Measurements from ENCODE around the gene HIVEP3.

HIVEP3 gene

DNA sequence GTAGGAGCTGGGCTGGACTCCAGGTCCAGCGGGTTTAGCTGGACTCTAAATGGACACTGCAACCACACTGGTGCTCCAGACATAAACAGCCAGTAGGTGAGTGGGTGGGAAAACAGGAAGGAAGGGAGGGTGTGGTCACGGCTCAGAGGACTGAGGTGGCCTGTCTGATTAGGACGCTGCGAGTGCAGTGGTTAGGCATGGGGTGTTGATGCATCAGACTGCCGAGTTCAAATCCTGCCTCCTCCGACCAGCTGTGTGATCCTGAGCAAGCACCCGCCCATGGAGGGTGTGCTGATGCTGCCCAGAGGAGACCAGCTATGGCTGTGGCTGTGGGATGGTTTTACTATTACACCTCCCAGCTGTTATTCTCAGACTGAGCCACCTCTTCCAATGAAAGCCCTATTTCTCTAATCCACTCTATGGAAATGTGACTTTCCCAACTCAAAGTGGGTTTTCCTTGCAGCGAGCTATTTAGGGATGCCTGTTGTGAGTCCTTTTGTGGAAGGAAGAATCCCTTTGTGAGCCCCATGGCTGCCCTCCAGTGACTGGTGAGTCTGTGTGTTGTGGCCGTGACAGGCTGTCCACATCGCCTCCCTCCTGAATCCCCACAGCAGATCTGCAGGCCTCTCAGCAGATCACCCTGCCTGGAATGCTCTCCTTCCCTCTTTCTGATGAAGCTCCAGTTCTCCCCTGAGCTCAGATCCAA lies 377.7 kb downstream of the HIVEP3 start:
- DNase-seq = no peak

- no peak for DNase-seq
Observed at GRCh38 chr1:41539999-41540398, 378.7 kb downstream of the HIVEP3 start.

GRCh38 chr1:41539418-41539805 lies 379.3 kb downstream of the HIVEP3 start:
- DNase-seq = no peak

- no peak for DNase-seq
Observed at GRCh38 chr1:41538741-41539417, 379.8 kb downstream of the HIVEP3 start.

DNA sequence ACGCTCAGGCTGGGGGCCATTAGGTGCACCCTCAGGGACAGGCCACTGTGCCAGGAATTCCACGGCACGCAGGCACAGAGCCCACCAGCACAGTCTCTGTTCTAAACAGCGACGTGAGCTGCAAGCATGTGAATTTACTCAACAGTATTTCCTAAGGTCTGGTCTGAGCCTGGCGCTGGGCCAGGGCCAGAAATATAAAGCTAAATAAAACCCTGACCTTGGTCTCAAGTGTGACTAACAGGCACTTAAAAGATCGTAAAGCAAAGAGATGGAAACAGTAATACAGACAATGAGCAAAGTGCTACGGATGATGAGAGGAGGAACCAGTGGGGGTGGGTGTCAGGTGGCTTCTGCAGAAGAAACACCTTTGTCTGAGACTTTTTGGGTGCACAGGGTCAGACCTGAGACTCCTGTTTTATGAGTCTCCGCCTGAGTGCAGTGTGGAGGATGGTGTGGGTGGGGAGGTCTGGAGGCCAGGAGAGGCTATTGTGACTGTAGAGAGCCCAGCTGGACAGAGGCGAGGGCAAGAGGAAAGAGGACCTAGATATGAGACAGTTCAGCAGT lies 380.9 kb downstream of the HIVEP3 start:
- DNase-seq = no peak

GRCh38 chr1:41537251-41537650 lies 381.5 kb downstream of the HIVEP3 start:
- DNase-seq = no peak

DNA sequence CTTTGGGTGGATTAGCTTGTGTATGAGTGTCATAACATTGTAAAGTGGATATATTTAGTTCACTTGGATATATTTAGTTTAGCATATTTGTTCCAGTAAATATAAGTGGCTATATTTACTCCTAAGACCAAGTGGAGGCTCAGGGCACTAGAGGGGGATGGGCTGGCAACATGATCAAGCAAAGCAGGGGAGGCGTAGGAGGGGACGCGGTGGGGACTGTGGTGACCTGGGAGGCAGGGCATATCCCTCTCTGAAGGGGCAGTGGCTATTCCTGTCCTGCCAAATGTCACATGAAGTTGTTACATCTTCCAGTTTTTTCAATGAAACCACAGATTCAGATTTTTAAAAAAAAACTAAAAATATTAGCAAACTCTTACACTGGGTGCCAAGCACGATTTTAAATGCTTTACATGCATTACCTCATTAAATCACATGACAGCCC lies 382.3 kb downstream of the HIVEP3 start:
- DNase-seq = no peak

- DNase-seq = no peak
Observed at GRCh38 chr1:41535716-41536115, 383.0 kb downstream of the HIVEP3 start.

DNA sequence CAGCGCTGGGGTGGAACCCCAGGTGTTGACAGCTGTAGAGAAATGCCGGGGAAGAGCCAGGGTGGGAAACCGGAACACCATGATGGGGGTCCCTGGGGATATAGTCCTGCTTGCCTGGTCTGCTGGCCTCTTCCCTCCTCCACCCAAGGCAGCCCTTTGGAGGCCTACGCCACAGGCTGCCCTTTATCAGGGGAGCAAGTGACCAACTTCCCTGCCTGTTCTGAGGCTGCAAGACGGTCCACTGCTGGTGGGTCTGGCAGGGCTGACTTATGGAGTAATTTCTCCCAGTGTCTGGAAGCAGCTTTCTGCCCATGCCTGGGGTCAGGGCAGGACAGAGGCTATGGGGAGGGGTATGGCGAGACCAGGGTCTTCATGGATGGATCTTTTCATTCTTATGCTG lies 383.4 kb downstream of the HIVEP3 start:
- no peak for DNase-seq

DNA sequence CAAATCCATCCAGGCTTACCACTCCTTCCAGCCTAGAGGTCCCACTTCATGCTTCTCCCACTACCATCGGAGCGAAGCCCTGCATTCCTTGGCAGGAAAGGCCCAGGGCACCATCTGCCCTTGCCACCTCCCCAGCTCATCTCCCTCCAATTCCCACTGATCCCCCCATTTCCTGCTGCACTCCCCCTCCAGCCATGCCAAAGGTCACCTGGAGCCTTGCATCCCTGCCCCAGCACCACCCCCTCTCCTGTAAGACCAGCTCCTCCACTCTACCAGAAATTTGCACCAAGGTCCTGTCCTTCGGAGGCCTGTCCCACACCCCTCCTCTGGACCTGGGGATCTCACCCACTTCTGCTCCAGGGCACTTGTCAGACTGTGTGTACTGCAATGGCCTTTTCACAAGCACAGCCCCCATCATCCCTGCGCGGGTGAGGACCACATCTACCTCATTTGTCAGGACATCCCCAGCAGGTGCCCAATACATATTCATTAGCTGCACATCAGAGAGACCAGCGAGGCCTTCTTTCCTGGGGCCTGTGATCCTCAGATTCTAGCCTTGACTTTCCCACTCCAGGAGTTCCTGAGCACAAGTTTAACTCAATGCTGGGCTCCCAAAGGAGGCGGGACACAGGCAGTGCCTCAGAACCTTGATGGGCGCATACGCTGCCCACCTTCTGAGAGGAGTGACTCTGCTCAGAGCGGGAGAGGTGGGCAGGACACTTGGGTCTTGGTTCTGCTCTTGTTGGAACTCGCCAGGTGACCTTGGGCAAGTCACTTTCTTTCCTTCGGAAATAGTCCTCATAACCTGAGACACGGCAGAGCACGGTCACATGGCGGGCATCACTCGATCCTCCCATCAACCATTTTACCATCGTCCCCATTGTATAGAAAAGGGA lies 384.3 kb downstream of the HIVEP3 start:
- DNase-seq = no peak

DNA sequence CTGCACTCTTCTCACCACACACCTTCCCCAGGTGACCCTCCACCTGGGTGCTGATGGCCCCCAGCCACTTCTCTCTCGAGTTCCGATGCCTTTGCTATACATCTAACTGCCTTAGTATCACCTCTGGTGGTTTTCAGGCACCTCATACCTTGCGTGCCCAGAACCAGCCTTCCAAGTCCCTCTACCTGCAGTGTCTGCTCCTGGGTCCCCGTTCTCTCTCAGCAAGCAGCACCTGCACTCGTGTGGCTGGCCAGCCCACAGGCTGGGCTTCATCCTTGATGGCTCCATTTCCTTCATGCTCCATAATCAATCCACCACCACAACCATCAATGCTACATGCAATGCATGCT lies 385.0 kb downstream of the HIVEP3 start:
- DNase-seq = no peak

DNA sequence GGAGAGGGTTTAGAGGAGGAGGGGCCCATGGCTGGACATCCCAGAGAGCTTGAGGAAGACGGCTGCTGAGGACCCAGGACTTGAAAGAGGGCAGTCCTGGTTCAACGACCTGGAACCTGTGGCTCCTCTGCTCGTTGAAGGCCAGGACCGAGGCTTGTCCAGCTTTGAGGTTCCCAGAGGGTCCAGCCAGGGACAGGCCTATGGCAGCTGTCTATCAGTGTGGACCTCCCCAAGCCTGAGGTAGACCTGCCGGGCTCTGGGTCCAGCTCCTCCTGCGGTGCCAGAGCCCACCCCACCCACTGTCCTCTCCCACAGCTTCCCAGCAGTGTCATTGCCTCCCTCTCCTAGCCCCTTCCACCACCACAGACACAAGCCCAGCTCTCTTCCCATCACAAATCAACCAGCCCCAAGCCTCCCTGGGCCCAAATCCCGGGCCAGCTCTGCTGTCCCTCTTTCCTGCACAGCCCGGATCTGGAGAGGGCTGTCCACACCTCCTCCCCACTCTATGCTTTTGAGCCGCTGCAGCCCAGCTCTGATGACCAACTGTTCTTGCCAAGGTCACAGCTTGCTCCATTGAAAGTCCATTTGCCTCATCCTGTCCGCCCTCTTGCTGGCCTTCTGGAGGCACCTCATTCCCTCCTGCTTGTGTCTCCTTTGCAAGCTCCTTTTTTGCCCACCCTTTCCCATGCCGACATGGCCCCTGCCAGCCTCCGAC lies 385.5 kb downstream of the HIVEP3 start:
- no peak for DNase-seq

GRCh38 chr1:41532206-41532975 lies 386.3 kb downstream of the HIVEP3 start:
- no peak for DNase-seq

- DNase-seq = no peak
Observed at GRCh38 chr1:41530411-41530810, 388.3 kb downstream of the HIVEP3 start.

DNA sequence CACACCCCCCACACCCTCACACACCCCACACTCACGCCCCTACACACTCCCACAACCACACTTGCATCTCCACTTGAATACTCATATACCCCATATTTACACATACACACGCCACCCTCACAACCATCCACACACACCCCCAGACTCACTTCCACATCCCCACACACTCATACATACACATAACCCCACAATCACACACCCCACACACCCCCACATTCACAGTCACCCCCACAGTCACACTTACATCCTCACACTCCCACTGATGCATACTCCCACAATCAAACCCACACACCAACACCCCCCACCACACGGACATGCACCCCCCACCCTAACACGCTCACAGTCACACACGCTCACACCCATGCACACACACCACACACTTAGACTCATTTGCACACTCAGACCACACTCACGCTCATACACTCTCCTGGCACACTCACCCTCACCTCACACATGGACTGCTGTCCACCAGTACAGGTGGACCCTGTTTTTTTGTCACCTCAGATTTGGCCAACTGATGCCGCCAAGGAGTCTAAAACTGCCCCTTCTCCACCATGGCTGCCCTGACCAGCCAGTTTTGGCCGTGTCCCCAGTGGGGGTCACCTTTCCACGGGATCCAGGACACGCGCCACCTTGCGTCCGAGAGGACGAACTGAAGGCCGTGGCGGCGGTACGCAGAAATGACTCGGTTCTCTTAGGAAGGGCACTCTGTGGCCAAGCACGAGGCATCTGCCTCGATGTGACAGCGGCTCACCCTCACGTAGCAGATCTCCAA lies 388.9 kb downstream of the HIVEP3 start:
- DNase-seq = no peak

DNA sequence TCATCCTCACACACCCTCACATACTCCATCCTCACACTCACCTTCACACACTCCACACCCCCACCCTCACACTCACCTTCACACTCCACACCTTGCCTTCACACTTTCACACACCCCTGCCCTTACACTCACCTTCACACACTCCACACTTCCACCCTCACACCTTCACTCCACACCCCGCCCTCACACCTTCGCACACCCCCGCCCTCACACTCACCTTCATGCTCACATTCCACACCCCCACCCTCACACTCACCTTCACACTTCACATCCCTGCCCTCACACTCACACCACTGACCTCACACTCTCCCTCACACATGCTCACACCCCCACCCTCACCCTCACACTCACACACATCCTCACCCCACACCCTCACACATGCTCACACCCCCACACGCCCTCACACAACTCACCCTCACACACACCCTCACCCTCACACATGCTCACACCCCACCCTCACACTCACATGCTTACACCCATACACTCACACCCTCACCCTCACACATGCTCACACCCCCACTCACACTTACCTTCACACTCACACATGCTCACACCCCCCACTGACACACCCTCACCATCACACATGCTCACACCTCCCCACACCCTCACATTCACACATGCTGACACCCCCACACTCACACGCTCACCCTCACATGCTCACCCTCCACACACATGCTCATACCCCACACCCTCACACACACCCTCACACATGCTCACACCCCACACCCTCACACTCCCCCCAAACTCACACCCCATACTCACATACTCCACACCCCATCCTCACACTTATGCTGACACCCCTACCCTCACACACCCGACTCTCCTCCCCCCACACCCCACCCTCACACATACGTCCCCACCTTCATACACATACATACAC lies 389.8 kb downstream of the HIVEP3 start:
- DNase-seq = no peak

DNA sequence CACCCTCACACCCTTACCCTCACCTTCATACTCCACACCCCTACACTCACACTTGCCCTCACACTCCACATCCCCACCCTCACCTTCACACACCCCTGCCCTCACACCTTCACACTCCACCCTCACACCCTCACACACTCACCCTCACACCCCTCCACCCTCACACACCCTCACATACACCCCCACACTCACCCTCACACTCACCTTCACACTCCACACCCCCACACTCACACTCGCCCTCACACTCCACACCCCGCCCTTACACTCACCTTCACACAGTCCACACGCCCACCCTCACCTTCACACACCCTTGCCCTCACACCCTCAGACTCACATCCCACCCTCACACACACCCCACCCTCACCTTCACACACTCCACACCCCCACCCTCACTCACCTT lies 390.6 kb downstream of the HIVEP3 start:
- no peak for DNase-seq

DNA sequence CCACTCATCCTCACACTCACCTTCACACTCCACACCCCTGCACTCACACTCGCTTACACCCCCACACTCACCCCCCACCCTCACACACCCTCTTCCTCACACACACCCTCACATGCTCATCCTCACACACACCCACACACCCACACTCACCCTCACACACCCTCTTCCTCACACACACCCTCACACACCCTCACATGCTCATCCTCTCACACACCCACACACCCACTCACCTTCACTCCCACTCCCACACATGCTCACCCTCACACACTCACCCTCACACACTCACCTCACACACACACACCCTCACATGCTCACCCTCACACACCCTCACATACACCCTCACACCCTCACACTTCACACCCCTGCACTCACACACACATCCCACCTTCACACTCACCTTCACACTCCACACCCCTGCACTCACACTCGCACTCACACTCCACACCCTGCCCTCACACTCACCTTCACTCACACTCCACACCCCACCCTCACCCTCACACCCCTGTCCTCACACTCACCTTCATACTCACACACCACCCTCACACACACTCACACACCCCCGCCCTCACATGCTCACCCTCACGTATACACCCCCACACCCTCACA lies 391.7 kb downstream of the HIVEP3 start:
- DNase-seq = no peak

GRCh38 chr1:41525891-41526587 lies 392.7 kb downstream of the HIVEP3 start:
- no peak for DNase-seq

Measured in NCI-H524 (cell line).